HCT116 (cell line): ENCODE results near the gene GATA3. TPM values are rescaled to one million over a fixed set of nuclear protein-coding genes. Genes with fewer than 3 reads are reported as not detected.

ENCODE experiments used
- ATAC-seq: fragments of 200-7000 bp; cut with Tn5 transposase; 2 replicates; pipeline ENCODE4 v1.9.1; 2020; ENCODE audit warnings: mild to moderate bottlenecking, moderate library complexity
- BruUV-seq: library from RNA; stranded (reverse); fragments of 400-500 nt; replicated peaks from 2 replicates; lab custom pipeline; 2021; lab: Mats Ljungman, UMichigan
- CTCF ChIA-PET: fragments of 300-600 bp; sonication (Branson Sonifier 250); formaldehyde crosslinking; loops from one replicate; lab custom pipeline; 2021; ENCODE audit warnings: antibody characterized with exemption; lab: Charles Lee
- POLR2A ChIA-PET: fragments of 300-600, 350-600 bp; sonication (Branson Sonifier 250); formaldehyde crosslinking; loops from one replicate; lab custom pipeline; 2021; ENCODE audit warnings: antibody characterized with exemption; lab: Charles Lee
- RAD21 ChIA-PET, 2 experiments: fragments of 300-600 bp; sonication (Branson Sonifier 250); formaldehyde crosslinking; loops; one replicate each; lab custom pipeline; 2023; ENCODE audit warnings: low total read pairs in 2 of 2; ENCODE audit not compliant: uncharacterized antibody in 2 of 2, unreplicated experiment in 2 of 2, low non-redundant PET in 1 of 2; lab: Charles Lee
- DNase-seq: peaks from one replicate; pipeline ENCODE4 v3.0.0-alpha.2; 2010; ENCODE audit warnings: low read depth, low spot score
- H2AFZ ChIP-seq: fragments of 200-600 bp; shearing (Covaris generic), sonication (generic); 2 replicates; pipeline ENCODE4 v1.6.1; 2017; ENCODE audit warnings: low read depth, mixed run types, mixed read lengths, antibody characterized with exemption, low read length; ENCODE audit not compliant: poor library complexity, severe bottlenecking
- H3K27ac ChIP-seq: 2 replicates; pipeline ENCODE4 v1.5.1; 2012; ENCODE audit warnings: low read depth, low read length
- H3K27me3 ChIP-seq: fragments of 200-600 bp; sonication (generic); 2 replicates; pipeline ENCODE4 v1.6.1; 2016; ENCODE audit warnings: mixed run types, low read length, mixed read lengths; ENCODE audit not compliant: insufficient read depth
- H3K36me3 ChIP-seq, 2 experiments: fragments of 200-500 bp in 1 of 2; fragments of 200-600 bp in 1 of 2; sonication (Bioruptor generic) in 1 of 2; sonication (generic) in 1 of 2; 2 replicates each; pipeline versions ENCODE4 v1.5.1 to v1.6.1; 2014 to 2016; ENCODE audit warnings: low read length in 2 of 2, inconsistent platforms in 1 of 2, mixed read lengths in 1 of 2, mixed run types in 1 of 2; ENCODE audit not compliant: insufficient read depth in 2 of 2, control insufficient read depth in 1 of 2
- H3K4me1 ChIP-seq, 2 experiments: fragments of 200-600 bp in 1 of 2; sonication (generic) in 1 of 2; 2 replicates each; pipeline versions ENCODE4 v1.5.1 to v1.6.1; 2012 to 2017; ENCODE audit warnings: low read length in 2 of 2, inconsistent platforms in 1 of 2, mild to moderate bottlenecking in 1 of 2, mixed read lengths in 1 of 2, mixed run types in 1 of 2, moderate library complexity in 1 of 2; ENCODE audit not compliant: insufficient read depth in 2 of 2, control insufficient read depth in 1 of 2
- H3K4me2 ChIP-seq: fragments of 200-600 bp; sonication (generic); 2 replicates; pipeline ENCODE4 v1.6.1; 2017; ENCODE audit warnings: mixed run types, low read length, mixed read lengths
- H3K4me3 ChIP-seq, 2 experiments: fragments of 200-600 bp in 1 of 2; sonication (generic) in 1 of 2; replicated peaks in 1 of 2; 2 replicates each; pipeline ENCODE4 v1.5.1; 2011 to 2016; ENCODE audit warnings: low read length in 2 of 2, control low read depth in 1 of 2, low read depth in 1 of 2, mild to moderate bottlenecking in 1 of 2, mixed read lengths in 1 of 2, mixed run types in 1 of 2
- H3K79me2 ChIP-seq: fragments of 200-600 bp; sonication (generic); 2 replicates; pipeline ENCODE4 v1.6.1; 2017; ENCODE audit warnings: mild to moderate bottlenecking, mixed run types, low read length, moderate library complexity, mixed read lengths; ENCODE audit not compliant: insufficient read depth
- H3K9ac ChIP-seq: fragments of 200-600 bp; sonication (generic); 2 replicates; pipeline ENCODE4 v1.6.1; 2016; ENCODE audit warnings: low read length, mixed read lengths
- H3K9me2 ChIP-seq: fragments of 200-600 bp; sonication (generic), shearing (Covaris generic); 2 replicates; pipeline ENCODE4 v1.6.1; 2017; ENCODE audit warnings: mixed run types, mild to moderate bottlenecking, moderate library complexity; ENCODE audit not compliant: insufficient read depth
- H3K9me3 ChIP-seq, 2 experiments: fragments of 200-500 bp in 1 of 2; fragments of 200-600 bp in 1 of 2; sonication (Bioruptor generic) in 1 of 2; sonication (generic) in 1 of 2; 2 replicates each; pipeline ENCODE4 v1.6.1; 2014 to 2017; ENCODE audit warnings: low read length in 2 of 2, mixed read lengths in 2 of 2, inconsistent platforms in 1 of 2, low read depth in 1 of 2, mild to moderate bottlenecking in 1 of 2, mixed run types in 1 of 2, moderate library complexity in 1 of 2; ENCODE audit not compliant: control insufficient read depth in 1 of 2, insufficient read depth in 1 of 2
- H4K20me1 ChIP-seq: fragments of 200-600 bp; sonication (generic), shearing (Covaris generic); 2 replicates; pipeline ENCODE4 v1.6.1; 2017; ENCODE audit warnings: mixed run types, mild to moderate bottlenecking, moderate library complexity; ENCODE audit not compliant: insufficient read depth
- CEBPB ChIP-seq: IDR thresholded peaks from 2 replicates; pipeline ENCODE4 v1.6.1; 2012; ENCODE audit warnings: low read depth
- CTCF ChIP-seq, 3 experiments: fragments of 200-600 bp in 1 of 3; sonication (generic) in 1 of 3; IDR thresholded peaks in 2 of 3; conservative IDR thresholded peaks in 1 of 3; 2 replicates each; pipeline ENCODE4 v1.5.1; 2012 to 2017; ENCODE audit warnings: low read depth in 2 of 3, low read length in 2 of 3, antibody characterized with exemption in 1 of 3, borderline replicate concordance in 1 of 3, control low read depth in 1 of 3, mild to moderate bottlenecking in 1 of 3, mixed read lengths in 1 of 3, mixed run types in 1 of 3, moderate library complexity in 1 of 3; ENCODE audit not compliant: insufficient read depth in 1 of 3
- EZH2 ChIP-seq: fragments of 200-600 bp; sonication (generic); IDR thresholded peaks from 2 replicates; pipeline ENCODE4 v1.6.1; 2017; ENCODE audit warnings: antibody characterized with exemption, mixed run types
- REST ChIP-seq: IDR thresholded peaks from 2 replicates; pipeline ENCODE4 v1.6.1; 2012; ENCODE audit warnings: low read depth
- ZBTB33 ChIP-seq: IDR thresholded peaks from 2 replicates; pipeline ENCODE4 v1.6.1; 2011; ENCODE audit warnings: mild to moderate bottlenecking, low read length, moderate library complexity; ENCODE audit not compliant: insufficient replicate concordance; ENCODE audit errors: extremely low read depth
- intact Hi-C: fragments of 100-400 bp; cut with micrococcal nuclease; formaldehyde crosslinking; loops from 2 replicates; pipeline ENCODE4 v1.10.0; 2022
- total RNA-seq: library from RNA; stranded (reverse); gene quantifications from one replicate; pipeline ENCODE4 v1.2.1, GENCODE V29; 2021; ENCODE audit not compliant: unreplicated experiment

The GATA3 gene
- total RNA-seq, 1 experiment from 2014 or later, result 2.7 TPM

GRCh38 chr10:8070440-8070839 is 16.0 kb downstream of the GATA3 start:
- intact Hi-C loops, result no loop called here
- no peak for ATAC-seq
- H3K9ac ChIP-seq, result no peak overlapping the region
- CTCF ChIA-PET, result no interaction called here
- H3K4me3 ChIP-seq, result no peak overlapping the region
- H3K27ac ChIP-seq, result no peak overlapping the region
- no peaks in the 10 kb centered on the region for H3K9me2 ChIP-seq
- RAD21 ChIA-PET, result no interaction called here
- no peaks in the 10 kb centered on the region for H3K27me3 ChIP-seq
- no peak overlapping the region for H2AFZ ChIP-seq
- POLR2A ChIA-PET, result no interaction called here
- BruUV-seq, result no TSS peak
- no peaks in the 10 kb centered on the region for H3K4me1 ChIP-seq
- no peaks in the 10 kb centered on the region for H3K9me3 ChIP-seq
- TF ChIP-seq CTCF (IDR thresholded peaks at IDR 0.05 in 2 of 3, conservative IDR thresholded peaks at IDR 0.05 in 1 of 3; ENCODE audit: borderline replicate concordance in 1 of 3, insufficient read depth in 1 of 3, low read depth in 2 of 3, low read length in 2 of 3), result no peak
- no peak for TF ChIP-seq ZBTB33
- TF ChIP-seq REST, result no peak
- TF ChIP-seq CEBPB, result no peak
- TF ChIP-seq EZH2, result no peak
- TF ChIP-seq, all 23 proteins: peak for 0
- DNase-seq, result no peak
- H3K4me2 ChIP-seq, result no peak overlapping the region
- H3K36me3 ChIP-seq, result no peaks in the 10 kb centered on the region; a peak in 1 of 4 replicates
- H3K79me2 ChIP-seq, result no peaks in the 10 kb centered on the region
- no peaks in the 10 kb centered on the region for H4K20me1 ChIP-seq
